Thyroid gland (tissue), 4 donors: ENCODE data around the gene ATXN1.

Experiments used
- CTCF ChIP-seq, 6 experiments: fragments of 200-600 bp in 3 of 6; fragments of 450-650 bp in 3 of 6; sonication (generic) in 3 of 6; IDR thresholded peaks; one replicate each; pipeline ENCODE4 v1.5.1; 2016 to 2019; ENCODE audit warnings: antibody characterized with exemption in 6 of 6, mild to moderate bottlenecking in 2 of 6, inconsistent platforms in 1 of 6, moderate library complexity in 1 of 6
- POLR2A ChIP-seq, 2 donors: fragments of 450-650 bp; IDR thresholded peaks; one replicate each; pipeline ENCODE4 v1.6.1; 2017; ENCODE audit warnings: antibody characterized with exemption in 2 of 2, mild to moderate bottlenecking in 2 of 2, moderate library complexity in 1 of 2

- TF ChIP-seq CTCF (IDR thresholded peaks at IDR 0.05) (no peak), POLR2A (IDR thresholded peaks at IDR 0.05) (no peak)
Measured at GRCh38 chr6:16466800-16467553, 294.3 kb downstream of the ATXN1 start.
